ENCODE data around the gene SLC7A14. TPM values are rescaled to one million over a fixed set of nuclear protein-coding genes. Genes with fewer than 3 reads are reported as not detected.

The SLC7A14 gene
- total and polyA plus RNA-seq, 2 donors (not counting 3 experiments of a cell fraction or from before 2014, with no cell fraction given) = 0.07 to 0.57 TPM

DNA sequence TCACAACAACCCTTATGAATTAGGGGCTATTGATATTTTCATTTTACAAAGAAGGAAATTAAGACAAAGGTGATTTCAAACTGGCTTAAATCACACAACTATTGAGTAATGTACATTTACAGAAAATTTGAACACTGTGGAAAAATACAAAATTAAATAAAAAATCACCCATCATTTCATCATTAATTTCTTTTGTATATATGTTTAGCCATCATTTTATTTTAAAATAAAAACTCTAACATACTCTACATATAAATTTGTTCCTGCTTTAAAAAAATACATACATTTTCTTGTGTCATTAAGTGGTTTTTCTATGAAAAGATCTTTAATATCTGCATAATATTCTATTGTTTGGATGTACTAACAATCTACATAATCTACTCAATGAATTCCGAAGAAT is 147.0 kb downstream of the SLC7A14 start:
- Histone ChIP-seq H4K20me1 (replicated peaks; ENCODE audit: control insufficient read depth, extremely low read depth, insufficient read depth, low read length) (no peaks in the 10 kb centered on the region), H2AFZ (ENCODE audit: low read depth, low read length) (no peak overlapping the region), H3K27ac (ENCODE audit: insufficient read depth, low read depth, low read length) (no peak overlapping the region), H3K9me3 (replicated peaks; ENCODE audit: control insufficient read depth, insufficient read depth, low read length) (no peaks in the 10 kb centered on the region), H3K4me3 (replicated peaks in 1 of 3; ENCODE audit: insufficient read depth in 1 of 3, low read depth in 1 of 3, low read length in 3 of 3) (no peak overlapping the region), H3K27me3 (ENCODE audit: control insufficient read depth in 2 of 2, insufficient read depth in 2 of 2, low read length in 2 of 2) (no peaks in the 10 kb centered on the region), H3K36me3 (ENCODE audit: control insufficient read depth in 2 of 2, extremely low read depth in 1 of 2, insufficient read depth in 2 of 2, low read length in 2 of 2) (peaks cover 6 to 12% of the 10 kb centered on the region in 2 experiments), H3K4me1 (ENCODE audit: control insufficient read depth, extremely low read depth, insufficient read depth, low read length) (peaks cover 13% of the 10 kb centered on the region), H3K4me2 (ENCODE audit: insufficient read depth, low read length) (no peak overlapping the region), H3K9me1 (replicated peaks; ENCODE audit: control insufficient read depth, extremely low read depth, insufficient read depth, low read length) (no peaks in the 10 kb centered on the region), H3K9ac (replicated peaks; ENCODE audit: extremely low read depth, insufficient read depth, low read length) (no peak overlapping the region), H3K79me2 (ENCODE audit: control insufficient read depth, insufficient read depth, low read length) (peaks cover 1% of the 10 kb centered on the region)
- CTCF ChIA-PET = interaction anchor here (1.0 to 2.9 kb wide), 4 partner anchors 25 to 410 kb away, joined by 3 to 25 read pairs (median 10); no protein-coding TSS in a partner anchor
- no TSS peak for BruUV-seq (replicated peaks)
- FAIRE-seq = no peak
- POLR2A ChIA-PET = interaction anchor here (0.6 kb wide), 1 partner anchor 19 kb away, joined by 3 read pairs; no protein-coding TSS in a partner anchor
- TF ChIP-seq, protein P1, sequence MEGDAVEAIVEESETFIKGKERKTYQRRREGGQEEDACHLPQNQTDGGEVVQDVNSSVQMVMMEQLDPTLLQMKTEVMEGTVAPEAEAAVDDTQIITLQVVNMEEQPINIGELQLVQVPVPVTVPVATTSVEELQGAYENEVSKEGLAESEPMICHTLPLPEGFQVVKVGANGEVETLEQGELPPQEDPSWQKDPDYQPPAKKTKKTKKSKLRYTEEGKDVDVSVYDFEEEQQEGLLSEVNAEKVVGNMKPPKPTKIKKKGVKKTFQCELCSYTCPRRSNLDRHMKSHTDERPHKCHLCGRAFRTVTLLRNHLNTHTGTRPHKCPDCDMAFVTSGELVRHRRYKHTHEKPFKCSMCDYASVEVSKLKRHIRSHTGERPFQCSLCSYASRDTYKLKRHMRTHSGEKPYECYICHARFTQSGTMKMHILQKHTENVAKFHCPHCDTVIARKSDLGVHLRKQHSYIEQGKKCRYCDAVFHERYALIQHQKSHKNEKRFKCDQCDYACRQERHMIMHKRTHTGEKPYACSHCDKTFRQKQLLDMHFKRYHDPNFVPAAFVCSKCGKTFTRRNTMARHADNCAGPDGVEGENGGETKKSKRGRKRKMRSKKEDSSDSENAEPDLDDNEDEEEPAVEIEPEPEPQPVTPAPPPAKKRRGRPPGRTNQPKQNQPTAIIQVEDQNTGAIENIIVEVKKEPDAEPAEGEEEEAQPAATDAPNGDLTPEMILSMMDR (IDR thresholded peaks at IDR 0.05; ENCODE audit: extremely low read depth in 1 of 2, insufficient read depth in 1 of 2, low read depth in 1 of 2, low read length in 2 of 2) = no peak
- TF ChIP-seq MYC (IDR thresholded peaks at IDR 0.05; ENCODE audit: low read depth, low read length) (no peak), POLR2A (IDR thresholded peaks at IDR 0.05; ENCODE audit: low read depth, low read length) (no peak), EZH2 (IDR thresholded peaks at IDR 0.05; ENCODE audit: borderline replicate concordance, low read depth, low read length, severe bottlenecking) (no peak), FOS (IDR thresholded peaks at IDR 0.05; ENCODE audit: borderline replicate concordance, insufficient read depth, low read length) (no peak), POLR2AphosphoS5 (IDR thresholded peaks at IDR 0.05; ENCODE audit: insufficient read depth, low read depth, low read length) (no peak), GATA2 (IDR thresholded peaks at IDR 0.05; ENCODE audit: insufficient read depth, insufficient read length, low read depth, low read length) (no peak), JUN (IDR thresholded peaks at IDR 0.05; ENCODE audit: borderline replicate concordance, insufficient read depth, insufficient read length, low read depth) (no peak)
- intact Hi-C loops (cut with micrococcal nuclease) = no loop called here
- dilution Hi-C loops (cut with MboI; ENCODE audit: extremely low pct_ligation_motif_present, low sequenced_read_pairs) = no loop called here
- DNase-seq (ENCODE audit: low read depth, low spot score) = no peak
